Naive B cell (primary cell): ENCODE results near the gene CFAP74. TPM values are rescaled to one million over a fixed set of nuclear protein-coding genes. Genes with fewer than 3 reads are reported as not detected.

Experiments
- ATAC-seq, 2 donors: fragments of 150-1000 bp; cut with Tn5 transposase; 2 replicates each; pipeline ENCODE4 v1.10.0; 2021; ENCODE audit warnings: low read depth in 2 of 2, mild to moderate bottlenecking in 2 of 2, moderate library complexity in 2 of 2
- DNase-seq: peaks from one replicate; pipeline ENCODE4 v3.0.0; 2022
- H3K27ac Mint-ChIP-seq, 6 donors: one replicate each; pipeline ENCODE4 v1.8.0; 2020 to 2022; ENCODE audit warnings: mild to moderate bottlenecking in 6 of 6, mixed read lengths in 6 of 6, moderate library complexity in 5 of 6, inconsistent platforms in 2 of 6
- H3K27me3 Mint-ChIP-seq, 3 donors: one replicate each; pipeline ENCODE4 v1.8.0; 2021 to 2022; ENCODE audit warnings: mixed read lengths in 3 of 3, mild to moderate bottlenecking in 1 of 3
- H3K36me3 Mint-ChIP-seq, 2 donors: one replicate each; pipeline ENCODE4 v1.8.0; 2020 to 2022; ENCODE audit warnings: mixed read lengths in 2 of 2, inconsistent platforms in 1 of 2, mild to moderate bottlenecking in 1 of 2
- H3K4me1 Mint-ChIP-seq, 3 donors: one replicate each; pipeline ENCODE4 v1.8.0; 2020 to 2022; ENCODE audit warnings: mixed read lengths in 3 of 3, inconsistent platforms in 1 of 3, mild to moderate bottlenecking in 1 of 3, moderate library complexity in 1 of 3
- H3K4me3 Mint-ChIP-seq, 8 donors: one replicate each; pipeline ENCODE4 v1.8.0; 2020 to 2022; ENCODE audit warnings: mild to moderate bottlenecking in 8 of 8, mixed read lengths in 8 of 8, moderate library complexity in 8 of 8, inconsistent platforms in 2 of 8
- H3K9me3 Mint-ChIP-seq, 7 donors: one replicate each; pipeline ENCODE4 v1.8.0; 2020 to 2022; ENCODE audit warnings: mixed read lengths in 7 of 7, mild to moderate bottlenecking in 5 of 7, inconsistent platforms in 2 of 7, moderate library complexity in 1 of 7
- polyA plus RNA-seq, 6 donors: library from polyadenylated mRNA; unstranded; fragments of 300-500 nt; fragmentation: Illumina TruSeq; gene quantifications; one replicate each; pipeline ENCODE4 v1.2.3, GENCODE V29; 2021; ENCODE audit warnings: low read depth in 6 of 6

Gene CFAP74
- polyA plus RNA-seq, 6 donors from 2014 or later, result not detected

DNA sequence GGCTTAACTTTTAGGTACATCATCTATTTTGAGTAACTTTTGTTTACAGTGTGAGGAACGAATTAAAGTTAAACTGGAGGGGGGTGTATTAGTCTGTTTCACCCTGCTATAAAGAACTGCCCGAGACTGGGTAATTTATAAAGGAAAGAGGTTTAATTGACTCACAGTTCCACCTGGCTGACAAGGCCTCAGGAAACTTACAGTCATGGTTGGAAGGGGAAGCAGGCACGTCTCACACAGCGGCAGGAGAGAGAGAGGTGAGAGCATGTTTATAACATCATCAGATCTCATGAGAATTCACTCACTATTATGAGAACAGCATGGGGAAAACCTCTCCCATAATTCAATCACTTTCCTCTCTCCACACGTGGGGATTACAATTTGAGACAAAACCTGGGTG lies 52.6 kb downstream of the CFAP74 start:
- peaks cover 0 to 5% of the 10 kb centered on the region in 2 donors for H3K36me3 Mint-ChIP-seq
- peaks cover 14 to 32% (median 26%) of the 10 kb centered on the region in 3 donors for H3K27me3 Mint-ChIP-seq
- H3K9me3 Mint-ChIP-seq, result peaks cover 3 to 18% (median 10%) of the 10 kb centered on the region in 7 donors
- H3K27ac Mint-ChIP-seq, result peak overlapping the region in 1 of 6 donors; percentile 75
- no peaks in the 10 kb centered on the region for H3K4me1 Mint-ChIP-seq
- ATAC-seq (no peak), DNase-seq (no peak)
- H3K4me3 Mint-ChIP-seq, result no peak overlapping the region

DNA sequence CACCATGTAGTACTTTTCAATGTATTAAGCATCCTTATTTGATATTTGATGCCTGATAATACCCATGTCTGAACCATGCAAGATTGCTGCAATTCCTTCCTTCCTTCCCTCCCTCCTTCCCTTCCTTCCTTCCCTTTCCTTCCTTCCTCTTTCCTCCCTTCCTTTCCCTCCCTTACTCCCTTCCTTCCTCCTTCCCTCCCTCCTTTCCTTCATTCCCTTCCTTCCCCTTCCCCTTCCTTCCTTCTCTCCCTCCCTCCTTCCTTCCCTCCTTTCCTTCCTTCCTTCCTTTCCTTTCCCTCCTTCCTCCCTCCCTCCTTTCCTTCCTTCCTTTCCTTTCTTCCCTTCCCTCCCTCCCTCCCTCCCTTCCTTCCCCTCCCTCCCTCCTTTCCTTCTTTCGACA lies 54.8 kb downstream of the CFAP74 start:
- Mint-ChIP-seq H3K36me3 (peaks cover 0 to 5% of the 10 kb centered on the region in 2 donors), H3K4me1 (peaks cover 4 to 7% (median 6%) of the 10 kb centered on the region in 3 donors), H3K9me3 (peaks cover 3 to 18% (median 10%) of the 10 kb centered on the region in 7 donors), H3K27me3 (peaks cover 20 to 37% (median 23%) of the 10 kb centered on the region in 3 donors), H3K4me3 (no peak overlapping the region), H3K27ac (no peak overlapping the region)
- no peak for ATAC-seq
- DNase-seq, result no peak

DNA sequence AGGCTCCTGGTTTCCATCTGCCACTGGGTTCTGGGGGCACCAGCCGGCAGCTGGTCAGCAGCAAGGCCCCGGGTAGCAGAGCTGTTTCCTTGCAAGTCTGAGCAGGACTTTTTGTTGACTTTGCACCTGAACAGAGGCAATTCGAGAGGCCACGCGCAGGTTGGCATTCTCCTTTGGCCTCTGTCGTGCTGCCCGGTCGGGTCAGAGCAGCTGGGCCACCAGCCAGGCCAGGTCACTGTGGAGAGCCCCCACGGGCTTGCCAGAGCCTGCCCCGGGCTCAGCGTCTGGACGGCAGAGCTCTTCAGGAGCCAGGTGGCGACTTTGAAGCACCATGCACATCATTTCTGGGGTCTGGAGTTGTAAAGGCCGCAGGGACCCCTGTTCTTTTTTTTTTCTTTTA lies 56.1 kb downstream of the CFAP74 start:
- no peak overlapping the region for H3K27ac Mint-ChIP-seq
- peaks cover 0 to 5% of the 10 kb centered on the region in 2 donors for H3K36me3 Mint-ChIP-seq
- no peak for ATAC-seq
- peaks cover 15 to 37% (median 19%) of the 10 kb centered on the region in 3 donors for H3K27me3 Mint-ChIP-seq
- peaks cover 7 to 10% (median 7%) of the 10 kb centered on the region in 3 donors for H3K4me1 Mint-ChIP-seq
- DNase-seq, result no peak
- no peak overlapping the region for H3K4me3 Mint-ChIP-seq
- peaks cover 3 to 18% (median 10%) of the 10 kb centered on the region in 7 donors for H3K9me3 Mint-ChIP-seq

DNA sequence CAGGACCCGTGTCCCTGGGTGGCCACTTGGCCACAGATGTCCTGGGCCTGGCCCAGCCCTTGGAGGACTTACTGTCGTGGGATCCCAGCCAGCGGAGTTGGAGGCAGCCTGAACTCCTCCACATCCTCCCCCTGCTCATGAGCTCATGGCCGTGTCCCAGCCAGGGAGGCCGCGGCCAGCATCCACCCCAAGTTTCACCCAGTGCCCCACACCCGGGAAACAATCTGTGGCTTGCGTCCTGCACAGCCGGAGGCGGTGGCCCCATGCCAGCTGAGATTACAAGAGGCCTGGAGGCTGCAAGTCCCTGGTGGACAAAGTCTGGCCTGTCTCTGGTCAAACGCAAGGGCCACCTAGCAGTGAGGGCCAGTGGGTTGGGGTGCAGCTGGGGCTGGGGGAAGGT lies 57.0 kb downstream of the CFAP74 start:
- H3K4me3 Mint-ChIP-seq, result no peak overlapping the region
- no peak overlapping the region for H3K27ac Mint-ChIP-seq
- ATAC-seq (no peak), DNase-seq (no peak)
- H3K27me3 Mint-ChIP-seq, result peaks cover 11 to 28% (median 14%) of the 10 kb centered on the region in 3 donors
- H3K4me1 Mint-ChIP-seq, result peaks cover 7 to 10% (median 7%) of the 10 kb centered on the region in 3 donors
- peaks cover 0 to 5% of the 10 kb centered on the region in 2 donors for H3K36me3 Mint-ChIP-seq
- peaks cover 3 to 15% (median 8%) of the 10 kb centered on the region in 7 donors for H3K9me3 Mint-ChIP-seq

DNA sequence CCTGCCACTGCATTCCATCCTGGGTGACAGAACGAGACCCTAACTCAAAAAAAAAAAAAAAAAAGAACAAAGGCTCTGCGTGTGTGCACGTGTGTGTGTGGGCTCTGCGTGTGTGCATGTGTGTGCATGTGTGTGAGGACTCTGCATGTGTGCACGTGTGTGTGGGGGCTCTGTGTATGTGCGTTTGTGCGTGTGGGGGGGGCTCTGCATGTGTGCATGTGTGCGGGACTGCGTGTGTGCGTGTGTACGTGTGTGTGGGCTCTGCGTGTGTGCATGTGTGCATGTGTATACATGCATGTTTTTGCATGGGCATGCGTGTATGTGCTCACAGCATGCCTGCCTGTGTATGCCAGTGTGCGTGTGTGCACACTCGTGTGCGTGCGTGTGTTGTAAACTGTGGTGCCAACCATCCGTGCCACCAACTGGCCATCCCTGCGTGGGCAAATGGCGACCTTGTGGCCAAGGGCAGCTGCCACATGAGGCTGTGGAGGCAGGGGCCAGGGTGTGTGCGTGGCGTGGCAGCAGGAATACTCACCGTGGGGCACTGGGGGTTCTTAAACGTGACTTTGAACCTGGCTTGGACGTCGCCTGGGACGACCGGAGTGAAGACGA lies 57.7 kb downstream of the CFAP74 start:
- Mint-ChIP-seq H3K27ac (peak overlapping the region in 1 of 6 donors; percentile 20), H3K9me3 (peaks cover 2 to 9% (median 4%) of the 10 kb centered on the region in 7 donors), H3K4me3 (no peak overlapping the region), H3K4me1 (peaks cover 7 to 10% (median 7%) of the 10 kb centered on the region in 3 donors), H3K27me3 (peaks cover 8 to 24% (median 8%) of the 10 kb centered on the region in 3 donors), H3K36me3 (peaks cover 0 to 4% of the 10 kb centered on the region in 2 donors)
- DNase-seq (no peak), ATAC-seq (no peak)

DNA sequence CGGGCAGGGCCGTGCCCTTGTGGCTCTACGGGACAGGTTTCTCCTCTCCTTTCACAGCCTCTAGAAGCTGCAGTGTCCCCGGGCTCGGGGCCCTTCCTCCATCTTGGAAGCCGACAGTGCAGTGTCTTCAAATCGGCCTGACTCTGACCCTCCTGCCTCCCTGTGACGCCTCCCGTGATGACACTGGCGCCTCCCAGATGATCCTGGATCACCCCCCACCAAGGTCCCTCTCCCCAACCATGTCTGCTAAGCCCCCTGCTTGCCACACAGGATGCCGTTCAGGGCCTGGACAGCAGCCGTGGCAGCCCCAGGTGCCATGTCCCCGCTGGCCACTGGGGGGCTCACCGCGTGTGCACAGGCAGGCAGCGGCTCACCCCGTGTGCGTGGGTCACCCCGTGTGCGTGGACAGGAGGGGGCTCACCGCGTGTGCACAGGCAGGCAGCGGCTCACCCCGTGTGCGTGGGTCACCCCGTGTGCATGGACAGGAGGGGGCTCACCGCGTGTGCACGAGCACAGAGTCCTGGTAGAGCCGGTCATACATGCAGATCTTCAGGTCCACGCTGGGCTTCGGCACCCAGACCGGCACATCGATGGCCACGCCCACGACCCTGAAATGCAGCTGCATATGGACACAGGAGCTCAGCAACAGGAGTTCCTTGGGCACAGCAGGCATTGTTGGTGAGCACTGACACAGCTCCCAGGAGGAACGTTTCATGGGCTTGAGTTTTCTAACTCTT lies 59.6 kb downstream of the CFAP74 start:
- Mint-ChIP-seq H3K27me3 (peaks cover 0 to 24% (median 8%) of the 10 kb centered on the region in 3 donors), H3K4me3 (peak overlapping the region in 4 of 8 donors; percentile 5 to 82 (median 45)), H3K9me3 (no peaks in the 10 kb centered on the region), H3K27ac (peak overlapping the region in 1 of 6 donors; percentile 29), H3K4me1 (peaks cover 7 to 10% (median 7%) of the 10 kb centered on the region in 3 donors), H3K36me3 (no peaks in the 10 kb centered on the region)
- ATAC-seq (peak; percentile 85 to 87), DNase-seq (peak; percentile 40)

DNA sequence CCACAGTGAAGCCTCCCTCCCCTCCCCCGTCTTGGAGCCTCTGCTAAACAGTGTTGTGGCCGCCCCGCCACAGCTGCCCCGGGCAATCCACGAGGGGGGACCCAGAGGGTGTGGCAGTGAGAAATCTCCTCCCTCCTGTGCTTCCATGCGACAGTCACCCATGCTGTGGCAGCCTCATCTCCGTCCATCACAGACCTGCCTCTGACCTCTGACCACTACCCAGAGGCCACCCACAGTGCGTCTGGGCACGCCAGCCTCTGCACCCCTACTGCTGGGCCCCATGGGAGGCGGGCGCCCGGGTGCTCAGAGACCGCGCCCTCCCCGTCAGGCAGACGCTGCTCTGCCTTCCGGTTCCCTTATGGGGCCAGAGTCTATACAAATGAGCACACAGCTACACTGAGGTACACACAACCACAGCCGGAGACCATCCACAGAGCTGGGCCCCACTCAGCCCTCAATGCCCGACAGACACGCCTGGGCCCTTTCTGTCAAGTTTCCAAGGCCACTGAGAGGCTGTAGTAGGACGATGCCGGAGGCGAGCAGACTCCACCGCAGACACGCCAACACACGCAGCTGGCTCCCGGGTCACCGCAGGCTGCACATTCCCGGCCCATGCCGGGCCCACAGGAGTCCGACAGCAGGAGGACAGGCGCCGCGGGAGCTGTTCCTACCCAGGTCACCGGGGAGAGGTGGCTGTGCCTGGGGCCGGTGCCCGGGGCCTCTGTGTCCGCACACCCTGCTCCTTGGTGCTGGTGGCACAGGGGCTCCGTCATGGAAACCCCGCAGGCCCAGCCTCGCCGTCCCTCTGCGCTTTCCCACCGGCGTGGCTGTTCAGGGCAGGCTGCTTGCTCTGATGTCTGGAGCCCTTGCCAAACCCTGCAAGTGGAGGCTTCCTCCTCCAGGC lies 60.6 kb downstream of the CFAP74 start:
- peaks cover 7 to 10% (median 7%) of the 10 kb centered on the region in 3 donors for H3K4me1 Mint-ChIP-seq
- ATAC-seq, result peak in 1 of 2 donors; percentile 37
- H3K27ac Mint-ChIP-seq, result no peak overlapping the region
- no peak for DNase-seq
- no peaks in the 10 kb centered on the region for H3K9me3 Mint-ChIP-seq
- H3K36me3 Mint-ChIP-seq, result no peaks in the 10 kb centered on the region
- H3K27me3 Mint-ChIP-seq, result peaks cover 0 to 20% (median 8%) of the 10 kb centered on the region in 3 donors
- H3K4me3 Mint-ChIP-seq, result no peak overlapping the region

DNA sequence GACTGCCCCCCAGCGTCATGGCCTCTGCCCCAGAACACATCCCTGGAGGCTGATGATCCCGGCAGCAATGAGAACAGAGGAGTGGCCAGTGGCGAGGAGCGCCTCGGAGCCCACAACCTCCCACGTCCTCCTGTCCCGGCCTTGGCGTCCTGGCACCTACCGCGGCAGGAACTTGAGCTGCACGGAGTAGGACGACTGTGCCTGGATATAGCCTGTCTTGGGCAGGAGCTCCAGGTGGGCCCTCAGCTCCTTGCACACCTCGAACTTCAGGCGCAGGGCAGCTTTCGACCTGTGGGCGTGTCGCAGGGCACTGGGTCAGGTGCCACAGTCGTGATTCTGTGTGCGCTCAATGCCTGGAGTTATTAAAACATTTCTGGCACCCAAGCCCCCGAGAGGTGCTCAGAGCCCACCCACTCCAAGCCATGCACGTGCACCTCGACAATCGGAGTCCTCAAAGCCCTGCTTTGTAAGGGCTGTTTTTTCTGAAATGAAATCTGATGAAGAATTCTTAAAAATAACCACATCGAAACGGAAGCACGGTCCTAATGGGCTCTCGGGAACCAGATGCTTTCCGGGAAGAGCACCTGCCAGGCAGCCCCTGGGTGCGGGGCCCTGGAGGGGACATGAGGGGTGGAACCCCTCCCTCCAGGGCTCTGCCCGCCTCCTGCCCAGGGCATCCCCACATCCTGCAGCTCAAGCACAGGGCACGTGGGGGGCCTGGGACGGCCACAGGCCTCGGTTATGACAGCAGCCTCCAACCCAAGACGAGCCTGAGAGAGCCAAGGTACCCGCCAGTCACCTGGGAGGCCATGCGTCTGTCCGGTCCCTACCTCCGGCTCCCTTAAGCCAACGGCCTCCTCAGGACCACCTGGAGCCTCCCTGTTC lies 61.5 kb downstream of the CFAP74 start:
- no peaks in the 10 kb centered on the region for H3K36me3 Mint-ChIP-seq
- no peaks in the 10 kb centered on the region for H3K9me3 Mint-ChIP-seq
- no peak overlapping the region for H3K4me3 Mint-ChIP-seq
- no peak overlapping the region for H3K27ac Mint-ChIP-seq
- H3K27me3 Mint-ChIP-seq, result peaks cover 0 to 20% (median 8%) of the 10 kb centered on the region in 3 donors
- DNase-seq (no peak), ATAC-seq (no peak)
- H3K4me1 Mint-ChIP-seq, result peaks cover 7 to 10% (median 7%) of the 10 kb centered on the region in 3 donors

DNA sequence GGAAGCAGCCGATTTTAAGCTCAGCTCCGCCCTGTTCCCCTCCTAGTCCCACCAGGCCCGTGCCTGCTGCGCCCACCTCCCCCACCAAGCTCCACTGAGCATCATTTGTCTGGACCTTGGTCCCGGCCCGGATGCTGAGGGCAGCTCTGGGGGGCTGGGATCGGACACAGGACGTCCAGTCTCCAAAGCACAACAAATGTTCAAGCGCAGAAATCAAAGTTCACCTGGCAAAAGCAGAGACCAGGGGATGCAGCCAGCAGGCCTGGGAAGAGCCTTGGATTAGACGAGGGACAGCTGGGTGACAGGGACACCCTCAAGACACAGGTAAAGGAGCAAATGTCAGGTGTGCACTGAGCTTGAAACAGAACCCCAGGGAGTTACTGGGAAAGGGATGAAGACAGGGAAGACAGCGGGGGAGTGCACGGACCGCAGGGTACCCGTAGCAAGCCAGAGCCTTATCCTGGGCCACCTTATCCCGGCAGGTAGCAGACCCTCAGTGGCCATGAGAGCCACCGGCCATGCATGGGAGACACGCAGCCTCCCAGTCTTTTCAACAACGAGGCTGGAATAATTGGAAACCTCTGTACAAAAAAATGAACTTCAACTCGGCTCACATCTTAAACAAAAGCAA lies 62.3 kb downstream of the CFAP74 start:
- Mint-ChIP-seq H3K4me1 (peaks cover 7 to 10% (median 7%) of the 10 kb centered on the region in 3 donors), H3K36me3 (no peaks in the 10 kb centered on the region), H3K27me3 (peaks cover 0 to 20% (median 8%) of the 10 kb centered on the region in 3 donors), H3K27ac (no peak overlapping the region), H3K4me3 (no peak overlapping the region), H3K9me3 (no peaks in the 10 kb centered on the region)
- no peak for ATAC-seq
- DNase-seq, result no peak

DNA sequence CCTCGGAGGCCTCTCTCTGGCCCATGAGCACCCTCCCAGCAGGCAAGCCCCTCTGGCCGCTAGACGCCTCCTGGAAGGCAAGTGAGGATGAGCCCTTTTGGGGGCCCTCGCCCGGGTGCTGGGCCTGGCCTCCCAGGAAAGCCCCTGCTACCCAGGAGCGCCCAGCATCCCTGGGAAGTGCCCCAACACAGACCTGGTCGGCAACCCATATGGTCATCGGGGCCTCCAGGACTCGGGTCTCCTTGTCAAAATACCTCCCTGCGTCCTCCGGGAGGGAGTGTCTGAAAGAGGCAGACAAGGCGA lies 63.5 kb downstream of the CFAP74 start:
- Mint-ChIP-seq H3K9me3 (peaks cover 0 to 2% (median 0%) of the 10 kb centered on the region in 7 donors), H3K4me1 (peaks cover 7 to 10% (median 7%) of the 10 kb centered on the region in 3 donors), H3K27me3 (peaks cover 0 to 21% (median 8%) of the 10 kb centered on the region in 3 donors), H3K4me3 (no peak overlapping the region), H3K36me3 (no peaks in the 10 kb centered on the region), H3K27ac (no peak overlapping the region)
- ATAC-seq (no peak), DNase-seq (no peak)

DNA sequence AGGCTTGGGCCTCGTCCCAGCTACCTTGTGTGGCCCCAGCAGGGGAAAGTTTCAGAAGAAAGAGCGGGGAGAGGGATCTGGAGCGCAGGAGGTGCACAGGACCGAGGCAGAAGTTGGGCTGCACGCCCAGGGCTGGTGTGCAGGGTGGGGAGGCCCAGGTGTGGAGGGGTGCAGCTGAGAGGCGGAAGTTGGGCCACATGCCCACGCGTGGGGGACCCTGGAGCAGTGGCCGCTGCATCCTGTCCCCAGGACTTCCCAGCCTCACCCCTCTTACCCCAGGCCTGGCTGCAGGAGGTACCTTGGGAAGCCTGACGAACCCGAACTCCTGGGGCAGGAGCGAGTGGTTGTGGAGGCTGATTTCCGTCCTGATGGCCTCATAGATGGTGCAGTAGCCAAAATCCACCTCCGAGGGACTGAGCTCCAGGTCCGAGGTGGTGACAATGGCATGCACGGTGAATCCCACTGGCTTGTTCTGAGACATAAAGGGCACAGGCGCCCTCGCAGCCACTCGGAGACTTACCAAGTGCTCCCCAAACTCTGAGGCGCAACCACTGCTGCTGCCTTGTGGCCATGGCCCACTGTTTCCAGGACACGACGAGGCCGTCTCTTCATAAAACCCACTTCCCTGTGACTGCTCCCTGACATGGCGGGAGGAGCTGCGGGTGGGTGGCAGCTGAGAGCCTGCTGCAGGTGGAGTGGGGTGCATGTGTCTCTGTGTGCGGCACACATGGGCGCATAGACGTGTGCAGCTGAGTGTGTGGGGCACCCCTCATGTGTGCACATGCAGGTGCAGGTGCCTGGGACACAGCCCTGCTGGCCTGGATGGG lies 64.1 kb downstream of the CFAP74 start:
- peaks cover 0 to 21% (median 8%) of the 10 kb centered on the region in 3 donors for H3K27me3 Mint-ChIP-seq
- no peak for ATAC-seq
- peaks cover 0 to 8% (median 0%) of the 10 kb centered on the region in 7 donors for H3K9me3 Mint-ChIP-seq
- DNase-seq, result no peak
- H3K36me3 Mint-ChIP-seq, result no peaks in the 10 kb centered on the region
- H3K27ac Mint-ChIP-seq, result no peak overlapping the region
- no peak overlapping the region for H3K4me3 Mint-ChIP-seq
- H3K4me1 Mint-ChIP-seq, result peaks cover 7 to 11% (median 10%) of the 10 kb centered on the region in 3 donors
